ENCODE measurements around the gene ATP11C. TPM values are rescaled to one million over a fixed set of nuclear protein-coding genes. Genes with fewer than 3 reads are reported as not detected.

ATP11C gene
- total RNA-seq, 4 donors from 2014 or later: 16.3 to 26.6 (median 18.4) TPM

GRCh38 chrX:139831017-139831416 is 101.8 kb downstream of the ATP11C start:
- Histone ChIP-seq H3K9me3 (no peaks in the 10 kb centered on the region), H3K27me3 (no peaks in the 10 kb centered on the region), H3K36me3 (no peaks in the 10 kb centered on the region), H3K4me1 (peaks cover 10% of the 10 kb centered on the region), H3K27ac (no peak overlapping the region), H3K4me3 (no peak overlapping the region)
- TF ChIP-seq POLR2A (IDR thresholded peaks at IDR 0.05) (no peak), EP300 (IDR thresholded peaks at IDR 0.05) (no peak), POLR2AphosphoS5 (IDR thresholded peaks at IDR 0.05) (no peak), CTCF (IDR thresholded peaks at IDR 0.05) (no peak)
- no peak for DNase-seq (ENCODE audit: low spot score in 2 of 2)

- no peaks in the 10 kb centered on the region for H3K9me3 ChIP-seq
- H3K27me3 ChIP-seq: no peaks in the 10 kb centered on the region
- H3K4me1 ChIP-seq: peaks cover 10% of the 10 kb centered on the region
- no peak overlapping the region for H3K4me3 ChIP-seq
- DNase-seq (ENCODE audit: low spot score in 2 of 2): no peak
- H3K27ac ChIP-seq: no peak overlapping the region
- TF ChIP-seq EP300 (IDR thresholded peaks at IDR 0.05) (no peak), POLR2AphosphoS5 (IDR thresholded peaks at IDR 0.05) (no peak), POLR2A (IDR thresholded peaks at IDR 0.05) (no peak), CTCF (IDR thresholded peaks at IDR 0.05) (no peak)
- 93% methylated on average over 1 of the region's 1 CpG for WGBS
- no peaks in the 10 kb centered on the region for H3K36me3 ChIP-seq
Observed at GRCh38 chrX:139828830-139829229, 104.0 kb downstream of the ATP11C start.

GRCh38 chrX:139828033-139828432 is 104.8 kb downstream of the ATP11C start:
- Histone ChIP-seq H3K4me3 (no peak overlapping the region), H3K27me3 (no peaks in the 10 kb centered on the region), H3K4me1 (peaks cover 10% of the 10 kb centered on the region), H3K9me3 (no peaks in the 10 kb centered on the region), H3K27ac (no peak overlapping the region), H3K36me3 (no peaks in the 10 kb centered on the region)
- TF ChIP-seq POLR2AphosphoS5 (IDR thresholded peaks at IDR 0.05) (no peak), CTCF (IDR thresholded peaks at IDR 0.05) (no peak), POLR2A (IDR thresholded peaks at IDR 0.05) (no peak), EP300 (IDR thresholded peaks at IDR 0.05) (no peak)
- WGBS: 70% methylated on average over 1 of the region's 1 CpG
- no peak for DNase-seq (ENCODE audit: low spot score in 2 of 2)

GRCh38 chrX:139826065-139827044 is 106.5 kb downstream of the ATP11C start:
- TF ChIP-seq EP300 (IDR thresholded peaks at IDR 0.05) (no peak), POLR2A (IDR thresholded peaks at IDR 0.05) (no peak), POLR2AphosphoS5 (IDR thresholded peaks at IDR 0.05) (no peak), CTCF (IDR thresholded peaks at IDR 0.05) (no peak)
- WGBS: 47% methylated on average over 8 of the region's 8 CpGs
- Histone ChIP-seq H3K36me3 (no peaks in the 10 kb centered on the region), H3K27ac (no peak overlapping the region), H3K4me1 (peaks cover 6% of the 10 kb centered on the region), H3K4me3 (no peak overlapping the region), H3K27me3 (no peaks in the 10 kb centered on the region), H3K9me3 (no peaks in the 10 kb centered on the region)
- no peak for DNase-seq (ENCODE audit: low spot score in 2 of 2)

GRCh38 chrX:139825618-139826017 is 107.2 kb downstream of the ATP11C start:
- peaks cover 1% of the 10 kb centered on the region for H3K4me1 ChIP-seq
- H3K4me3 ChIP-seq: no peak overlapping the region
- H3K27me3 ChIP-seq: no peaks in the 10 kb centered on the region
- TF ChIP-seq EP300 (IDR thresholded peaks at IDR 0.05): no peak
- no peak for TF ChIP-seq POLR2AphosphoS5 (IDR thresholded peaks at IDR 0.05)
- no peak for TF ChIP-seq POLR2A (IDR thresholded peaks at IDR 0.05)
- TF ChIP-seq CTCF (IDR thresholded peaks at IDR 0.05): no peak
- no peaks in the 10 kb centered on the region for H3K9me3 ChIP-seq
- WGBS: 85% methylated on average over 3 of the region's 3 CpGs
- no peak for DNase-seq (ENCODE audit: low spot score in 2 of 2)
- no peak overlapping the region for H3K27ac ChIP-seq
- H3K36me3 ChIP-seq: no peaks in the 10 kb centered on the region
